ENCODE measurements around the gene SLC39A11.

The SLC39A11 gene

GRCh38 chr17:72884066-72884465 lies 208.4 kb downstream of the SLC39A11 start:
- DNase-seq = peak in 56 of 58 donors; percentile 4 to 91 (median 66)

- no peak for DNase-seq
Measured at GRCh38 chr17:72883351-72883750, 209.1 kb downstream of the SLC39A11 start.

- DNase-seq = no peak
Measured at GRCh38 chr17:72882426-72882825, 210.1 kb downstream of the SLC39A11 start.

- DNase-seq = no peak
Measured at GRCh38 chr17:72879877-72880276, 212.6 kb downstream of the SLC39A11 start.

- no peak for DNase-seq
Measured at GRCh38 chr17:72878975-72879660, 213.4 kb downstream of the SLC39A11 start.

- no peak for DNase-seq
Measured at GRCh38 chr17:72877348-72877747, 215.1 kb downstream of the SLC39A11 start.

- DNase-seq = no peak
Measured at GRCh38 chr17:72876413-72876812, 216.1 kb downstream of the SLC39A11 start.

GRCh38 chr17:72875361-72875760 lies 217.1 kb downstream of the SLC39A11 start:
- no peak for DNase-seq

- no peak for DNase-seq
Measured at GRCh38 chr17:72872396-72872795, 220.1 kb downstream of the SLC39A11 start.

GRCh38 chr17:72870367-72870985 lies 222.0 kb downstream of the SLC39A11 start:
- no peak for DNase-seq

- no peak for DNase-seq
Measured at GRCh38 chr17:72869630-72870029, 222.9 kb downstream of the SLC39A11 start.

GRCh38 chr17:72865954-72866353 lies 226.5 kb downstream of the SLC39A11 start:
- DNase-seq = no peak

GRCh38 chr17:72863526-72864211 lies 228.8 kb downstream of the SLC39A11 start:
- DNase-seq = no peak

GRCh38 chr17:72862276-72862999 lies 230.1 kb downstream of the SLC39A11 start:
- DNase-seq = no peak

- no peak for DNase-seq
Measured at GRCh38 chr17:72861811-72862210, 230.7 kb downstream of the SLC39A11 start.

GRCh38 chr17:72860778-72861177 lies 231.7 kb downstream of the SLC39A11 start:
- no peak for DNase-seq

GRCh38 chr17:72858826-72859495 lies 233.5 kb downstream of the SLC39A11 start:
- no peak for DNase-seq

GRCh38 chr17:72853440-72854415 lies 238.8 kb downstream of the SLC39A11 start:
- peak in 11 of 58 donors; percentile 5 to 51 (median 24) for DNase-seq

GRCh38 chr17:72852277-72852938 lies 240.1 kb downstream of the SLC39A11 start:
- DNase-seq = no peak
